ENCODE results near the gene ATG4A. TPM values are rescaled to one million over a fixed set of nuclear protein-coding genes. Genes with fewer than 3 reads are reported as not detected.

The ATG4A gene, protein sequence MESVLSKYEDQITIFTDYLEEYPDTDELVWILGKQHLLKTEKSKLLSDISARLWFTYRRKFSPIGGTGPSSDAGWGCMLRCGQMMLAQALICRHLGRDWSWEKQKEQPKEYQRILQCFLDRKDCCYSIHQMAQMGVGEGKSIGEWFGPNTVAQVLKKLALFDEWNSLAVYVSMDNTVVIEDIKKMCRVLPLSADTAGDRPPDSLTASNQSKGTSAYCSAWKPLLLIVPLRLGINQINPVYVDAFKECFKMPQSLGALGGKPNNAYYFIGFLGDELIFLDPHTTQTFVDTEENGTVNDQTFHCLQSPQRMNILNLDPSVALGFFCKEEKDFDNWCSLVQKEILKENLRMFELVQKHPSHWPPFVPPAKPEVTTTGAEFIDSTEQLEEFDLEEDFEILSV
- polyA plus RNA-seq (2013, experiment 1 of 2), result 9.4 TPM
- 10.6 TPM for polyA plus RNA-seq (2013, experiment 2 of 2)

GRCh38 chrX:108091264-108091877 lies at the start of gene ATG4A, which contains the start of gene PSMD10:
Gene ATG4A (plus strand): TSS chrX:108091778. CDS start chrX:108091827, 49 bp downstream.
Gene PSMD10 (minus strand): TSS chrX:108091542. CDS start chrX:108091520, 22 bp downstream.
- Histone ChIP-seq H3K23ac (ENCODE audit: low read length in 2 of 2) (no peak within 1 kb of the TSS), H3K27me3 (ENCODE audit: control insufficient read depth in 1 of 2, insufficient read depth in 1 of 2, low read length in 2 of 2) (no peaks in the 10 kb centered on the region), H3K9ac (ENCODE audit: low read length) (peak within 1 kb of the TSS; percentile 89), H2BK5ac (ENCODE audit: low read depth, low read length, poor library complexity, severe bottlenecking) (no peak within 1 kb of the TSS), H3K4me3 (ENCODE audit: insufficient read depth in 1 of 2, low read depth in 1 of 2, low read length in 2 of 2) (peak within 1 kb of the TSS; percentile 67 to 85), H3K18ac (ENCODE audit: low read depth in 1 of 2, low read length in 2 of 2) (peak within 1 kb of the TSS; percentile 34 to 71), H3K79me1 (replicated peaks; ENCODE audit: low read length, poor library complexity, severe bottlenecking) (no peaks in the 10 kb centered on the region), H2BK120ac (ENCODE audit: low read depth, low read length) (no peak within 1 kb of the TSS), H2BK15ac (ENCODE audit: low read depth, poor library complexity, severe bottlenecking) (no peak within 1 kb of the TSS), H3K36me3 (ENCODE audit: control insufficient read depth in 1 of 2, insufficient read depth in 2 of 2, low read depth in 1 of 2, low read length in 2 of 2) (peaks cover 0 to 20% of the 10 kb centered on the region in 2 experiments), H4K91ac (ENCODE audit: low read length) (no peak within 1 kb of the TSS), H3K4me2 (ENCODE audit: low read length, poor library complexity, severe bottlenecking) (peak within 1 kb of the TSS; percentile 92), H2BK12ac (ENCODE audit: low read length in 2 of 2) (peak within 1 kb of the TSS in 1 of 2 experiments; percentile 31), H2AK5ac (ENCODE audit: low read length, severe bottlenecking) (no peak within 1 kb of the TSS), H3K4ac (ENCODE audit: low read depth in 1 of 2, low read length in 2 of 2) (peak within 1 kb of the TSS in 1 of 2 experiments; percentile 38), H2AFZ (ENCODE audit: low read depth, low read length) (peak within 1 kb of the TSS; percentile 39), H3K14ac (ENCODE audit: low read length in 2 of 2) (no peak within 1 kb of the TSS), H3K9me3 (ENCODE audit: control insufficient read depth, low read length) (no peaks in the 10 kb centered on the region), H3K4me1 (ENCODE audit: control insufficient read depth, insufficient read depth, low read depth, low read length) (no peaks in the 10 kb centered on the region), H4K8ac (ENCODE audit: low read length) (peak within 1 kb of the TSS; percentile 30), H3K27ac (ENCODE audit: low read length, poor library complexity, severe bottlenecking) (peak within 1 kb of the TSS; percentile 88)
- WGBS, result 1% methylated on average over 37 of the region's 47 CpGs
- DNase-seq, result peak; percentile 97

- no peak within 1 kb of the TSS for H4K8ac ChIP-seq (ENCODE audit: low read length)
- 98% methylated on average over 6 of the region's 10 CpGs for WGBS
- no peak within 1 kb of the TSS for H2AK5ac ChIP-seq (ENCODE audit: low read length, severe bottlenecking)
These were observed 46.9 kb upstream of the ATG4A start, which contains the start of gene VSIG1 for GRCh38 chrX:108044554-108045256. Gene VSIG1 (plus strand): TSS chrX:108045065. CDS start chrX:108045131, 66 bp downstream.

GRCh38 chrX:108049649-108050048 lies 41.9 kb upstream of the ATG4A start:
- H3K4me2 ChIP-seq (ENCODE audit: low read length, poor library complexity, severe bottlenecking), result no peak overlapping the region
- H3K14ac ChIP-seq (ENCODE audit: low read length in 2 of 2), result no peak overlapping the region
- peaks cover 0 to 34% of the 10 kb centered on the region in 2 experiments for H3K27me3 ChIP-seq (ENCODE audit: control insufficient read depth in 1 of 2, insufficient read depth in 1 of 2, low read length in 2 of 2)
- no peaks in the 10 kb centered on the region for H3K36me3 ChIP-seq (ENCODE audit: control insufficient read depth in 1 of 2, insufficient read depth in 2 of 2, low read depth in 1 of 2, low read length in 2 of 2)
- no peak overlapping the region for H3K4ac ChIP-seq (ENCODE audit: low read depth in 1 of 2, low read length in 2 of 2)
- H3K23ac ChIP-seq (ENCODE audit: low read length in 2 of 2), result no peak overlapping the region
- H2BK5ac ChIP-seq (ENCODE audit: low read depth, low read length, poor library complexity, severe bottlenecking), result no peak overlapping the region
- no peaks in the 10 kb centered on the region for H3K79me1 ChIP-seq (replicated peaks; ENCODE audit: low read length, poor library complexity, severe bottlenecking)
- H3K9ac ChIP-seq (ENCODE audit: low read length), result no peak overlapping the region
- no peak overlapping the region for H2AFZ ChIP-seq (ENCODE audit: low read depth, low read length)
- H3K27ac ChIP-seq (ENCODE audit: low read length, poor library complexity, severe bottlenecking), result no peak overlapping the region
- H3K9me3 ChIP-seq (ENCODE audit: control insufficient read depth, low read length), result no peaks in the 10 kb centered on the region
- WGBS, result 86% methylated on average over 1 of the region's 1 CpG
- no peak overlapping the region for H2BK15ac ChIP-seq (ENCODE audit: low read depth, poor library complexity, severe bottlenecking)
- no peak overlapping the region for H3K4me3 ChIP-seq (ENCODE audit: insufficient read depth in 1 of 2, low read depth in 1 of 2, low read length in 2 of 2)
- no peak overlapping the region for H3K18ac ChIP-seq (ENCODE audit: low read depth in 1 of 2, low read length in 2 of 2)
- H2AK5ac ChIP-seq (ENCODE audit: low read length, severe bottlenecking), result no peak overlapping the region
- DNase-seq, result no peak
- H2BK120ac ChIP-seq (ENCODE audit: low read depth, low read length), result no peak overlapping the region
- H4K8ac ChIP-seq (ENCODE audit: low read length), result no peak overlapping the region
- H2BK12ac ChIP-seq (ENCODE audit: low read length in 2 of 2), result no peak overlapping the region
- H3K4me1 ChIP-seq (ENCODE audit: control insufficient read depth, insufficient read depth, low read depth, low read length), result no peaks in the 10 kb centered on the region
- H4K91ac ChIP-seq (ENCODE audit: low read length), result no peak overlapping the region

More at GRCh38 chrX:108044554-108045256, 46.9 kb upstream of the ATG4A start, which contains the start of gene VSIG1:
- H3K79me1 ChIP-seq (replicated peaks; ENCODE audit: low read length, poor library complexity, severe bottlenecking), result no peaks in the 10 kb centered on the region
- H2BK12ac ChIP-seq (ENCODE audit: low read length in 2 of 2), result no peak within 1 kb of the TSS
- H3K14ac ChIP-seq (ENCODE audit: low read length in 2 of 2), result no peak within 1 kb of the TSS
- no peaks in the 10 kb centered on the region for H3K36me3 ChIP-seq (ENCODE audit: control insufficient read depth in 1 of 2, insufficient read depth in 2 of 2, low read depth in 1 of 2, low read length in 2 of 2)
- H3K27ac ChIP-seq (ENCODE audit: low read length, poor library complexity, severe bottlenecking), result no peak within 1 kb of the TSS
- DNase-seq, result no peak
- H4K91ac ChIP-seq (ENCODE audit: low read length), result no peak within 1 kb of the TSS
- H2BK15ac ChIP-seq (ENCODE audit: low read depth, poor library complexity, severe bottlenecking), result no peak within 1 kb of the TSS
- no peak within 1 kb of the TSS for H2BK120ac ChIP-seq (ENCODE audit: low read depth, low read length)
- peaks cover 0 to 36% of the 10 kb centered on the region in 2 experiments for H3K27me3 ChIP-seq (ENCODE audit: control insufficient read depth in 1 of 2, insufficient read depth in 1 of 2, low read length in 2 of 2)
- no peak within 1 kb of the TSS for H3K4me2 ChIP-seq (ENCODE audit: low read length, poor library complexity, severe bottlenecking)
- H3K9me3 ChIP-seq (ENCODE audit: control insufficient read depth, low read length), result no peaks in the 10 kb centered on the region
- no peak within 1 kb of the TSS for H3K23ac ChIP-seq (ENCODE audit: low read length in 2 of 2)
- H2AFZ ChIP-seq (ENCODE audit: low read depth, low read length), result no peak within 1 kb of the TSS
- H2BK5ac ChIP-seq (ENCODE audit: low read depth, low read length, poor library complexity, severe bottlenecking), result no peak within 1 kb of the TSS
- H3K9ac ChIP-seq (ENCODE audit: low read length), result no peak within 1 kb of the TSS
- no peak within 1 kb of the TSS for H3K4ac ChIP-seq (ENCODE audit: low read depth in 1 of 2, low read length in 2 of 2)
- no peak within 1 kb of the TSS for H3K4me3 ChIP-seq (ENCODE audit: insufficient read depth in 1 of 2, low read depth in 1 of 2, low read length in 2 of 2)
- H3K4me1 ChIP-seq (ENCODE audit: control insufficient read depth, insufficient read depth, low read depth, low read length), result no peaks in the 10 kb centered on the region
- no peak within 1 kb of the TSS for H3K18ac ChIP-seq (ENCODE audit: low read depth in 1 of 2, low read length in 2 of 2)
